Pancreas (tissue), 10 donors: Measurements from ENCODE around the gene ADCYAP1R1. TPM values are rescaled to one million over a fixed set of nuclear protein-coding genes. Genes with fewer than 3 reads are reported as not detected.

Experiments used
- ATAC-seq, 4 donors: fragments of 200-7000 bp; cut with Tn5 transposase; one replicate each; pipeline versions ENCODE4 v1.8.0 to v1.9.1; 2020; ENCODE audit warnings: mild to moderate bottlenecking in 4 of 4, moderate library complexity in 4 of 4
- DNase-seq, 6 donors: peaks; one replicate each; pipeline ENCODE4 v3.0.0-alpha.2; 2020
- FAIRE-seq: peaks from 2 replicates; lab custom pipeline; 2012; peaks lifted over from hg19 to GRCh38; lab: Jason Lieb, UNC
- H3K27ac ChIP-seq, 4 donors: fragments of 200-600 bp; sonication (generic); 1 replicate in 3 of 4; 2 replicates in 1 of 4; pipeline versions ENCODE4 v1.5.0 to v1.8.0; 2020
- H3K27me3 ChIP-seq, 4 donors: fragments of 200-600 bp; one replicate each; pipeline ENCODE4 v1.8.0; 2021
- H3K36me3 ChIP-seq, 3 donors: fragments of 200-600 bp; sonication (generic) in 1 of 3; one replicate each; pipeline versions ENCODE4 v1.5.0 to v1.8.0; 2020 to 2021
- H3K4me1 ChIP-seq, 3 donors: fragments of 200-600 bp; one replicate each; pipeline ENCODE4 v1.8.0; 2021
- H3K4me3 ChIP-seq, 4 donors: fragments of 200-600 bp; sonication (generic) in 2 of 4; one replicate each; pipeline versions ENCODE4 v1.5.0 to v1.8.0; 2020 to 2021
- H3K9me3 ChIP-seq, 4 donors: fragments of 200-600 bp; one replicate each; pipeline ENCODE4 v1.8.0; 2021
- CTCF ChIP-seq, 4 donors: fragments of 200-600 bp; sonication (generic) in 3 of 4; IDR thresholded peaks; one replicate each; pipeline versions ENCODE4 v1.5.0 to v1.8.0; 2021; ENCODE audit warnings: antibody characterized with exemption in 4 of 4
- WGBS, 2 donors: extraction: QIAGEN DNeasy Blood & Tissue Kit; methylation state at CpG; one replicate each; pipeline ENCODE4 v1.1.7; 2013; 5-methylcytosine and 5-hydroxymethylcytosine counted together
- intact Hi-C, 3 donors: fragments of 100-400 bp; cut with DNase I; formaldehyde crosslinking; loops; one replicate each; pipeline versions ENCODE4 v1.11.1 to v1.14.2; 2022
- polyA plus RNA-seq, 2 donors: library from polyadenylated mRNA; stranded (reverse); fragments of 200-250 nt; gene quantifications; one replicate each; pipeline ENCODE4 v1.2.3, GENCODE V29; 2013
- total RNA-seq, 6 donors: library from RNA; stranded (reverse); fragmentation: NEBNext Ultra II Directional in 4 of 6; extraction: Animal tissue kit (Norgen Biotek cat#: 25700) in 4 of 6; gene quantifications; one replicate each; pipeline versions ENCODE4 v1.2.1 to v1.2.4, GENCODE V29; 2021 to 2023
- donor health status: healthy with polysubstance abuse.
- donor health status: DM: no; HTN: no; CAD: no; lungs with moderate emphysema.
- donor health status: DM: no; HTN: no; CAD: no.
- donor health status: control.
- donor health status: control.
- donor health status: Bipolar disorder and iron deficiency.
- donor health status: DM: yes; HTN: yes; CAD: no.
- donor health status: DM: no; HTN: no; CAD: no.
- donor health status: DM: no; HTN: no; CAD: no.
- donor health status: DM: yes; HTN: yes; CAD: no.

ADCYAP1R1 gene
- total and polyA plus RNA-seq, 8 donors: 0.27 to 2.7 (median 0.55) TPM

DNA sequence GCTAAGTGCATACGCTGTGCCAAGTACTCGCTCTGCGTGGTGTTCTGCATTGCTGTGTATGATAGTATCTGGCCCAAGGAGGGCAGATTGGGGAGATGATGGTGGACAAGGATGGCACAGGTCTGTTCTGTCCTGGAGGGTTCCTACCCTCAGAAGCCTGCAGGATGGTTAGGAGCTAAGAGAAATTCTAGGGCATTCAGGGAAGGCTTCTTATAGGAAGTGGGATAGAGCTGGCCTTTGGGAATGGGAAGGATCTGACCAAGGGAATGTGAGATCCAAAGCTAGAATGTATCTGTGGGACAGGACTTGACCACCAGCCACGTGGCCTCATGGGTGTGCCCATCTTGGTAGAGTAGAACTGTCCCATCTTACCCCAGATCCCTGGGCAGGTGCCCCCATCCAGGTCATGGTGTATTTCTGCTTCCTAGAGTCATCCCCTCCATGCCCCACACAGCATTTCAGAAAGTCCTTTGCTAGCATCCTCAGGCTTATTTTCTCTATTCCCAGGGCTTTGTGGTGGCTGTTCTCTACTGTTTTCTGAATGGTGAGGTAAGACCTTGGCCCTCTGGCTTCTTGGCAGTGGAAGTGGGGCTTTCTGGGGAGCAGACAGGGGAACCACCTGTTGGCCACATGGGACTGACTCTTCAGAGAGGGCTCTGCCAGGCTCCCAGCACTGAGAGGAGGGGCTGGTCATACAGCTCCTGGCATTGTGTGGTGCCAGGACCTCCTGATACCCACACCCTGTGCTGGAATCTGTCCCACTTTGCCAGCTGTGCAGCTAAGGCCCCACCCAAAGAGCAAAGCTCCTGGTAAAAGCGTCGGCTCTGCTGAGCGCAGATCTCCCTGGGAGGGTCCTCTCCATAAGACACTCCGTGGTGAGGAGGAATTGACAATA lies 52.5 kb downstream of the ADCYAP1R1 start:
- no peak for FAIRE-seq
- intact Hi-C loops: no loop called here
- no peak for TF ChIP-seq CTCF (IDR thresholded peaks at IDR 0.05)
- H3K4me1 ChIP-seq: no peaks in the 10 kb centered on the region
- WGBS, 2 donors: 71 to 78% methylated on average over 8 of the region's 8 CpGs
- H3K27ac ChIP-seq: no peak overlapping the region
- H3K27me3 ChIP-seq: no peaks in the 10 kb centered on the region
- no peaks in the 10 kb centered on the region for H3K36me3 ChIP-seq
- no peak for DNase-seq
- no peak overlapping the region for H3K4me3 ChIP-seq
- no peak for ATAC-seq
- H3K9me3 ChIP-seq: no peaks in the 10 kb centered on the region

GRCh38 chr7:31105256-31105950 lies 53.3 kb downstream of the ADCYAP1R1 start:
- WGBS, 2 donors: 76 to 77% methylated on average over 7 of the region's 7 CpGs
- no peak for ATAC-seq
- Histone ChIP-seq H3K27ac (no peak overlapping the region), H3K4me1 (no peaks in the 10 kb centered on the region), H3K27me3 (no peaks in the 10 kb centered on the region), H3K9me3 (no peaks in the 10 kb centered on the region), H3K4me3 (no peak overlapping the region), H3K36me3 (no peaks in the 10 kb centered on the region)
- no peak for DNase-seq
- intact Hi-C loops: no loop called here
- FAIRE-seq: no peak
- no peak for TF ChIP-seq CTCF (IDR thresholded peaks at IDR 0.05)

DNA sequence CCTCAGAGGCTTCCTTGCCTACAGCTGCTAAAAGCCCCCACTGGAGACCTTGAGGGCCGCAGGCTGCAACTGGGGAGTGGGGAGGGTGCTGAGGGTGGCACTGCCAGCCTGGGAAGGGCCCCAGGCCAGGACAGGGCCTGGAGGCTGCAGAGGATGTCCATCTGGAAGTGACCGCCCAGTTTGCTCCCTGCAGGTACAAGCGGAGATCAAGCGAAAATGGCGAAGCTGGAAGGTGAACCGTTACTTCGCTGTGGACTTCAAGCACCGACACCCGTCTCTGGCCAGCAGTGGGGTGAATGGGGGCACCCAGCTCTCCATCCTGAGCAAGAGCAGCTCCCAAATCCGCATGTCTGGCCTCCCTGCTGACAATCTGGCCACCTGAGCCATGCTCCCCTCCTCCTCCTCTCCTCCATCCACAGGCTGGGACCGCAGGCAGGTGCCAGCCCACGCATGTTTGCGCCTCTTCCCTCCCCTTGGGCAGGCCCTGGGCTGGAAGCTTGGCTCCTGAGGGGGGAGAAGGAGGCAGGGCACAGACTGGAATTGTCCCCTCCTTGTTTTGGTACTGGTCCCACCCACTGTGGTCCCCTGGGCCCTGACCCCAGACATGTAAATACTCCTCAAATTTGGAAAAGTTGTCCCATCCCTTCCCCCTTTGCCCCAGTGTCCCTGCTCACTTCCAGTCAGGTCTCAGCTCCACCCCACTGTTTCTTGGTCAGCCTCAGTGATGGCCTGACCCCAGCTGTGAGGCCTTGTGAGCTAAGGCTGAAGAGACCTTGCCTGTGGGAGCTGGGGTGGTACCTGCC lies 54.4 kb downstream of the ADCYAP1R1 start:
- WGBS, 2 donors: 82 to 92% methylated on average over 10 to 13 of the region's 13 CpGs
- no peak for FAIRE-seq
- Histone ChIP-seq H3K9me3 (no peaks in the 10 kb centered on the region), H3K4me1 (no peaks in the 10 kb centered on the region), H3K36me3 (no peaks in the 10 kb centered on the region), H3K27me3 (no peaks in the 10 kb centered on the region), H3K27ac (no peak overlapping the region), H3K4me3 (no peak overlapping the region)
- peak in 1 of 6 donors; percentile 5 for DNase-seq
- intact Hi-C loops: no loop called here
- no peak for ATAC-seq
- TF ChIP-seq CTCF (IDR thresholded peaks at IDR 0.05): no peak

GRCh38 chr7:31107106-31108090 lies 55.3 kb downstream of the ADCYAP1R1 start:
- intact Hi-C loops: no loop called here
- no peaks in the 10 kb centered on the region for H3K36me3 ChIP-seq
- WGBS, 2 donors: 78 to 84% methylated on average over 15 of the region's 15 CpGs
- no peak overlapping the region for H3K4me3 ChIP-seq
- H3K4me1 ChIP-seq: no peaks in the 10 kb centered on the region
- no peaks in the 10 kb centered on the region for H3K9me3 ChIP-seq
- ATAC-seq (no peak), FAIRE-seq (no peak), DNase-seq (peak in 1 of 6 donors; percentile 7)
- TF ChIP-seq CTCF (IDR thresholded peaks at IDR 0.05): no peak
- no peak overlapping the region for H3K27ac ChIP-seq
- H3K27me3 ChIP-seq: no peaks in the 10 kb centered on the region
